NB4 (cell line): Measurements from ENCODE around the gene PAX4.

ENCODE experiments used
- DNase-seq: peaks from one replicate; pipeline ENCODE4 v3.0.0; 2010; ENCODE audit warnings: low read depth
- H3K4me3 ChIP-seq: one replicate; pipeline ENCODE4 v1.5.1; 2011; ENCODE audit warnings: mild to moderate bottlenecking, low read depth, low read length, moderate library complexity
- CTCF ChIP-seq: IDR thresholded peaks from one replicate; pipeline ENCODE4 v1.5.1; 2012; ENCODE audit warnings: low read depth, low read length
- MAX ChIP-seq: IDR thresholded peaks from 2 replicates; pipeline ENCODE4 v1.6.1; 2011; ENCODE audit warnings: low read depth, low read length
- MYC ChIP-seq: IDR thresholded peaks from 2 replicates; pipeline ENCODE4 v1.6.1; 2011; ENCODE audit warnings: low read depth, low read length
- POLR2A ChIP-seq: IDR thresholded peaks from 2 replicates; pipeline ENCODE4 v1.6.1; 2011; ENCODE audit warnings: mild to moderate bottlenecking; ENCODE audit not compliant: insufficient read length; ENCODE audit errors: extremely low read depth

The PAX4 gene

GRCh38 chr7:127608446-127608845 is 9.5 kb downstream of the PAX4 start:
- H3K4me3 ChIP-seq = no peak overlapping the region
- no peak for DNase-seq
- TF ChIP-seq MAX (no peak), POLR2A (no peak)

GRCh38 chr7:127600885-127601284 is 17.1 kb downstream of the PAX4 start:
- TF ChIP-seq POLR2A (no peak), MAX (no peak), CTCF (no peak), MYC (no peak)
- no peak overlapping the region for H3K4me3 ChIP-seq
- no peak for DNase-seq

GRCh38 chr7:127598318-127598717 is 19.6 kb downstream of the PAX4 start:
- peak; percentile 37 for DNase-seq
- H3K4me3 ChIP-seq = no peak overlapping the region
- TF ChIP-seq CTCF (peak; percentile 55), MYC (no peak)

GRCh38 chr7:127595737-127596136 is 22.2 kb downstream of the PAX4 start:
- H3K4me3 ChIP-seq = no peak overlapping the region
- no peak for DNase-seq
- no peak for TF ChIP-seq CTCF

- H3K4me3 ChIP-seq = no peak overlapping the region
- peak; percentile 80 for DNase-seq
- TF ChIP-seq POLR2A = no peak
- TF ChIP-seq CTCF = no peak
- no peak for TF ChIP-seq MAX
- TF ChIP-seq MYC = no peak
Observed at GRCh38 chr7:127594490-127594889, 23.5 kb downstream of the PAX4 start.

GRCh38 chr7:127592550-127592949 is 25.4 kb downstream of the PAX4 start:
- TF ChIP-seq CTCF (no peak), MAX (no peak), POLR2A (no peak), MYC (no peak)
- H3K4me3 ChIP-seq = no peak overlapping the region
- no peak for DNase-seq

GRCh38 chr7:127591591-127591990 is 26.4 kb downstream of the PAX4 start:
- TF ChIP-seq MYC = no peak
- no peak for TF ChIP-seq MAX
- TF ChIP-seq POLR2A = no peak
- TF ChIP-seq CTCF = no peak
- no peak for DNase-seq
- no peak overlapping the region for H3K4me3 ChIP-seq
